Fibroblast of skin of left quadriceps (primary cell): ENCODE measurements around the gene TNFRSF18.
"Not testable (repeated sequence)": the region's sequence is repeated elsewhere in the genome, so short reads cannot be mapped to it uniquely, and the experiment has no call there.

Experiments
- DNase-seq, 2 experiments: peaks; one replicate each; pipeline ENCODE4 v3.0.0-alpha.2; 2013; ENCODE audit warnings: low read depth in 2 of 2

TNFRSF18 gene

DNA sequence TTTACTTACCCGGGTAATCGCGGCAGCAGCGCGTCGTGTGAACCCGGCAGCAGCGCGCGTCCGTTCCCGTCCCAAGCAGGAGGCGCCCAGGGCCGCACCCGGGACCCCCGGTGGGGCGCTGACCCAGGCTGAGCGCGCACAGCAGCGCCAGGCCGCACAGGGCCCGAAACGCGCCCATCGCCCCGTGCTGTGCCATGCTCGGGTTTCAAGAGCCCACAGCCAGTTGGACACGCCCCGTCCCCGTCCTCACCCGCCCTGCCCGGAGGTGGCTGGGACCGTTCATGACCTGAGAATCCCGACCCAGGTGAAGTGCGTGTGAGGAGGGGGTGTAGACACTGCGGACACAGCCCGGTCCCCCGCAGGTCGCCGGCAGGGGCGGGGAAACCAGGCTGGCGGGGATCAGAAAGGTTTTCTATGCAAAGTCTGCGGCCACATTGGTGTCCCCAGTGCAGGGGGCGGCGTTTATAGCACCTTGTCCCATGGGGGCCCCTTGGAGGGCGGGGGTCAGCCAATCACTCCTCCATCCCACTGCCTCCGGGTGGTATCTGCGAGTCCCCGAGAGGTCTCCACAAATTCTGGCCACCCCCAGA, at the start of gene TNFRSF18:
Gene TNFRSF18, minus strand, starts transcription at position 217 of the 590 bp plus-strand sequence. Its CDS starts 21 bp downstream, at position 196.
- no peak for DNase-seq

- no peak for DNase-seq
Observed at GRCh38 chr1:1255611-1256010, 49.2 kb upstream of the TNFRSF18 start.

- no peak for DNase-seq
Observed at GRCh38 chr1:1255078-1255477, 48.7 kb upstream of the TNFRSF18 start.

GRCh38 chr1:1254667-1254998, 48.2 kb upstream of the TNFRSF18 start:
- DNase-seq, result no peak

GRCh38 chr1:1253972-1254666, 47.7 kb upstream of the TNFRSF18 start:
- no peak for DNase-seq

- DNase-seq, result no peak
Observed at GRCh38 chr1:1253314-1253713, 46.9 kb upstream of the TNFRSF18 start.

- no peak for DNase-seq
Observed at GRCh38 chr1:1250786-1251284, 44.4 kb upstream of the TNFRSF18 start.

DNA sequence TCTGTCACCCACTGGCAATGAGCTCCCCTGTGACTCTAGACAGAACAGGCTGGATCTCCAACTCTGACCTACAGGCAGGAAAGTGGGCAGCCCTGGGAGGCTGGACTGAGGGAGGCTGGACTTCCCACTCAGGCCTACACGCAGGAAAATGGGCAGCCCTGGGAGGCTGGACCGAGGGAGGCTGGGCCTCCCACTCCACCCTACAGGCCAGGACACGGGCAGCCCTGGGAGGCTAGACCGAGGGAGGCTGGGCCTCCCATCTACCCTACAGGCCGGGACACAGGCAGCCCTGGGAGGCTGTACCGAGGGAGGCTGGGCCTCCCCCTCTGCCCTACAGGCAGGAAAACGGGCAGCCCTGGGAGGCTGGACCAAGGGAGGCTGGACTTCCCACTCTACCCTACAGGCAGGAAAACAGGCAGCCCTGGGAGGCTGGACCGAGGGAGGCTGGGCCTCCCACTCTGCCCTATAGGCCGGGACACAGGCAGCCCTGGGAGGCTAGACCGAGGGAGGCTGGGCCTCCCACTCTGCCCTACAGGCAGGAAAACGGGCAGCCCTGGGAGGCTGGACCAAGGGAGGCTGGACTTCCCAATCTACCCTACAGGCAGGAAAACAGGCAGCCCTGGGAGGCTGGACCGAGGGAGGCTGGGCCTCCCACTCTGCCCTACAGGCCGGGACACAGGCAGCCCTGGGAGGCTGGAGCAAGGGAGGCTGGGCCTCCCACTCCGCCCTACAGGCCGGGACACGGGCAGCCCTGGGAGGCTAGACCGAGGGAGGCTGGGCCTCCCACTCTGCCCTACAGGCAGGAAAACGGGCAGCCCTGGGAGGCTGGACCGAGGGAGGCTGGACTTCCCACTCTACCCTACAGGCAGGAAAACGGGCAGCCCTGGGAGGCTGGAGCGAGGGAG, 41.9 kb upstream of the TNFRSF18 start:
- not testable (repeated sequence) for DNase-seq

DNA sequence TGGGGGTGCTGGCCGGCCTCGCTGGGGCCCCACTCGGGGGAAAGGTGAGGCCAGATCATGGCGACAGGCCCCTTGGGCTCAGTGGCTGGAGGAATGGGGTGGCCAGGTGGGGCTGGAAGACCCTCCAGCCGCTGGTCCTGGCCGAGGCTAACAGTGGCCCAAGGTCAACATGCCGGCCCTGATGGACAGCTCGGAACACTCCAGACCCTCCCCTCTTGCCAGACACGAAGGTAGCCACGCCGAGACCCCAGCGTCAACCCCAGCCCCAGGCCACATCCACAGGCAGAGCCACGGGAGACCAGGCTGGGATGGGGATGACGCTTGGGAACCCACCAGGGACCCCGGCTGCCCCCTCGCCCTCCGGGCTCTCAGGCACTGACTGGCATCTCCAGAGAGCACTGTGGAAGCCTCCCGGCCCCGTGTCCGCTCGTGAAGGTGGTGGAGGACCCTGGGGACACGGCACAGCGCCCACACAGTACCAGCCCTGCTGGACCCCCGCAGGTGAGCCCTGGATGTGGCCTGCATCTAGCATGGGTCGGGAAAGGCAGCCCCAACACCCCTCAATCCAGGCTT, 41.0 kb upstream of the TNFRSF18 start:
- DNase-seq, result no peak

GRCh38 chr1:1246577-1247340, 40.4 kb upstream of the TNFRSF18 start, which contains the start of gene C1QTNF12:
Gene C1QTNF12, minus strand, starts transcription at chr1:1246722. Its CDS starts 32 bp downstream, at chr1:1246690.
- no peak for DNase-seq

DNA sequence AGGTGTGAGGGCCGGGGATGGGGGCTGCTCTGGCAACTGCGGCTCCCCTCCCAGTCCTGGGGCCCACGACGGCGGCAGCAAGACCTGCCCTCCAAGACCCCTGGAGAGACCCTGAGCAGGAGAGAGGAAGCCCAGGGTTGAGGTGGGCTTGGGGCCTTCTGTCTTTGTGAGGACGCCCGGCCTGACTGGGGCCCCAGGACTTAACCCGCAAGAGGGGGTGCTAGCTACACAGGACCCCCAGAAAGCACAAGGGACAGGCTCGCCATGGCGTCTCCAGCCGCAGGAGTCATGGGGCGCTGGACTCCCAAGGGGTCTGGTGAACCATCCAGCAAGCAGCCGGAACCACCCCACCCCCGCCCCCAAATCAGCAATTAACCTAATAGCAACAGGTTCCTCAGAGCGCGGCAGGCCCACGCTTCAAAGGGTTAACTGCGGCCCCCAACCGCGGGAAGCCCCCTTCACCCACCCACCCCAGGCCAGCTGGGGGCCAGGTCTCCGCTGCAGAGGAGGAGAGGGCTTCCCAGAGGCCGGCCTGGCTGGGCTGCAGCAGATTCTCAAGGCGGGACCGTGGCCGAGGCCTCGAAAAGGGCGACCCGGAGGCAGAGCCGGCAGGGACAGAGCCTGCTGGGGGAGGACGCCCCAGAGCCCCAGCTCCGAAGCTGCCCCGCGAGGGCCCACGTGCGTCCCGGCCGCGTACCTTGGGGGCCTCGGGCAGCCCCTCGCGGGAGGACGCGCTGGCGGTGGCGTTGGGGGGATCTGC, 39.6 kb upstream of the TNFRSF18 start:
- DNase-seq, result no peak

DNA sequence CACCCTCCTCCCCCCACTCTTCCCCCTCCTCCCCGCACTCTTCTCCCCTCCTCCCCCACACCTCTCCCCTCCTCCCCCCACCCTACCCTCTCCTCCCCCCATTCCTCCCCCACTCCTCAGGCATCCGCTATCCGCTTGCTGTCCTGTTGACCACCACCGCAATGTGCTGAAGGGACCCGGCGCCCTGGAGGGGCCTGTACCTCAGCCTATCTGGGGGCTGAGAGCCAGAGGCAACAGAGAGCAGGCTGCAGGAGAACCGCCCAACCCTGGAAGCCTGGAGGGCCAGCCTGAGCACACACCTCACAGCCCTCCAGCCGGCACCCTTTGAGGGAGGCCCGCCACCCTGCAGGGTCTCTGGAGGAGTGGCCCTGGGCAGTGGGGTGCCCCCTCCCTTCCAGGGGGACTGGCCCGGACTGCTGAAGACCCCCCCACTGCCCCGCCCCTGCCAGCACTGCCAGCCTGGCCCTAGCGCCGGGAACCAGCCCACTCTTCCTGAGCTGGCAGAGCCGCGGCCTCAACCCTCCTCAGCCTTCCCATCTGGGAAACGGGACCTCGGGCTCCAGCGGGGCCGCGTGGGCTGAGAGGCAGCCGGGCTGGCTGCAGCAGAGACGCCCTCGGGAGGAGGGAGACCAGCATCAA, 38.9 kb upstream of the TNFRSF18 start:
- DNase-seq, result no peak

- DNase-seq, result no peak
Observed at GRCh38 chr1:1244192-1244811, 37.9 kb upstream of the TNFRSF18 start.

DNA sequence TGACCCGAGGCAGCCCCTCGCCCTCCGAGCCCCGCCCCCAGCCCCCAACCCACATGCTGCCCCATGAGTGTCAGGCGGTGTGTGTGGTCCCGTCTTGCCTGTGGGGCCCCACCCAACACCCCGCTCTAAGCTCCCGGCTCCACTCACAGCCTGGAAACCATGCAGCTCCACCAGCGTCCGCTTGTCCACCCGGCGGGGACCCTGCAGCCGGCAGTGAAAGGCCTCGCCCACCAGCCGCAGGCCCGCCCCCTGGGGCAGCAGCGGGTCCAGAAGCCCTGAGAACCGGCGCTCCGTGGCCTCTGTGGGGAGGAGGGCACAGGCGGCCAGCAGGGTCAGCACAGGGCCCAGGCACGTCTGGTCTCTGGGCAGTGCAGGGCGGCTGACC, 37.4 kb upstream of the TNFRSF18 start:
- DNase-seq, result no peak

DNA sequence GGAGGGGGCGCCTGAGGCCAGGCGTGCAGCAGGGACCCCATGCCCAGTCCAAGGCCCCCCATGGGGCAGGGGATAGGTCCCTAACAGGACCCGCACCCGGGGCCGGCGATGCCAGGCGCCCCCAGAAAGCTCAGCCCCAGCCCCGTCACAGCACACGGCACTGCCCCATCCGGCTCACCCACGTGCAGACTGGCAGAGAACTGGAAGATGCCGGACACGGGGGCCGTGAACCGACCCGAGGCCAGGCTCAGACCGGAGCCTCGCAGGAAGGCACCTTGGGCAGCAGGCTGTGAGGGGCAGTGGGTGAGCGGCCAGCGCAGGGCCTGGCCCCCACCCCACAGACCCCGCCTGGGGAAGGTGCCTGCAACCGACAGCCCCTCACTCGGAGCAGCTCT, 36.9 kb upstream of the TNFRSF18 start:
- DNase-seq, result no peak

- DNase-seq, result no peak
Observed at GRCh38 chr1:1242461-1243265, 36.3 kb upstream of the TNFRSF18 start.

DNA sequence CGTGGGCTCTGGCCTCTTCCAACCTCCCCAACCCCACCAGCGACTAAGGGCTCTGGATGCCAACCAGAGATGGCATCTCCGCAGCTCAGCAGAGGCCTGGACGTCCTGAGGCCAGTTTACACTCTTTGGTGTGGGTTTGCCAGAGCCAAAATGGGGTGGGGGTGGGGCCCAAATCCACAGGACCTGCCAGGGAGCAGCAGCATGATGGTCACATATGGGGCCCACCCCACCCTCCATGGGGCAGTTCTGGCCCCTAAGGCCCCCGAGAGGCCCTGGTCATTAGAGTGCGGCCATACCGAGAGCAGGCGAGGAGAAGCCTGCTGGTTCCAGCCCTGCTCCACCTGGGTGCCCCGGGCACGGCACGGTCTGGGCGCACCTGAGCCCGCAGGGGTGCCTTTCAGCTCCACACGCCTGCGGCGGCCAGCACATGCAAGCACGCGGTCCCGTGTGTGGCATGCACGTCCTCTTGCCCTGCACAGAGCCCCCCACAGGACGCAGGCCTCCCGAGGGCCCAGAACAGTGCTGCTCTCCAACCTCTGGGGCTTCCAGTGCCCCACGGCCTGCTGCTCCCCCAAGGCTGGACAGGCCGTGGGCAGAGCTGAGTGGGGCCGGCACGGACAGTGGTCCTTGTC, 35.3 kb upstream of the TNFRSF18 start:
- DNase-seq, result no peak
